ENCODE data around the gene GP1BA. TPM values are rescaled to one million over a fixed set of nuclear protein-coding genes. Genes with fewer than 3 reads are reported as not detected.

GP1BA gene
- total RNA-seq, 4 donors from 2014 or later: not detected

DNA sequence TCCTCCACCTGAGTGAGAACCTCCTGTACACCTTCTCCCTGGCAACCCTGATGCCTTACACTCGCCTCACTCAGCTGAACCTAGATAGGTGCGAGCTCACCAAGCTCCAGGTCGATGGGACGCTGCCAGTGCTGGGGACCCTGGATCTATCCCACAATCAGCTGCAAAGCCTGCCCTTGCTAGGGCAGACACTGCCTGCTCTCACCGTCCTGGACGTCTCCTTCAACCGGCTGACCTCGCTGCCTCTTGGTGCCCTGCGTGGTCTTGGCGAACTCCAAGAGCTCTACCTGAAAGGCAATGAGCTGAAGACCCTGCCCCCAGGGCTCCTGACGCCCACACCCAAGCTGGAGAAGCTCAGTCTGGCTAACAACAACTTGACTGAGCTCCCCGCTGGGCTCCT is 679 bp downstream of the GP1BA start:
- H3K27ac ChIP-seq: no peak overlapping the region
- no peaks in the 10 kb centered on the region for H3K27me3 ChIP-seq
- intact Hi-C loops (cut with DNase I; ENCODE audit: low total_unique reads) (no loop called here), in situ Hi-C loops (cut with MboI; ENCODE audit: low sequenced_read_pairs in 4 of 4) (no loop called here)
- H3K4me1 ChIP-seq: peaks cover 16 to 23% of the 10 kb centered on the region in 2 donors
- no peak for ATAC-seq
- no peak for TF ChIP-seq POLR2A (IDR thresholded peaks at IDR 0.05)
- TF ChIP-seq, protein P1, sequence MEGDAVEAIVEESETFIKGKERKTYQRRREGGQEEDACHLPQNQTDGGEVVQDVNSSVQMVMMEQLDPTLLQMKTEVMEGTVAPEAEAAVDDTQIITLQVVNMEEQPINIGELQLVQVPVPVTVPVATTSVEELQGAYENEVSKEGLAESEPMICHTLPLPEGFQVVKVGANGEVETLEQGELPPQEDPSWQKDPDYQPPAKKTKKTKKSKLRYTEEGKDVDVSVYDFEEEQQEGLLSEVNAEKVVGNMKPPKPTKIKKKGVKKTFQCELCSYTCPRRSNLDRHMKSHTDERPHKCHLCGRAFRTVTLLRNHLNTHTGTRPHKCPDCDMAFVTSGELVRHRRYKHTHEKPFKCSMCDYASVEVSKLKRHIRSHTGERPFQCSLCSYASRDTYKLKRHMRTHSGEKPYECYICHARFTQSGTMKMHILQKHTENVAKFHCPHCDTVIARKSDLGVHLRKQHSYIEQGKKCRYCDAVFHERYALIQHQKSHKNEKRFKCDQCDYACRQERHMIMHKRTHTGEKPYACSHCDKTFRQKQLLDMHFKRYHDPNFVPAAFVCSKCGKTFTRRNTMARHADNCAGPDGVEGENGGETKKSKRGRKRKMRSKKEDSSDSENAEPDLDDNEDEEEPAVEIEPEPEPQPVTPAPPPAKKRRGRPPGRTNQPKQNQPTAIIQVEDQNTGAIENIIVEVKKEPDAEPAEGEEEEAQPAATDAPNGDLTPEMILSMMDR (IDR thresholded peaks at IDR 0.05 in 4 of 5, conservative IDR thresholded peaks at IDR 0.05 in 1 of 5): no peak
- peaks cover 0 to 10% of the 10 kb centered on the region in 2 donors for H3K36me3 ChIP-seq
- no peaks in the 10 kb centered on the region for H3K9me3 ChIP-seq
- no peak overlapping the region for H3K4me3 ChIP-seq
- no peak for DNase-seq

- Histone ChIP-seq H3K9me3 (no peaks in the 10 kb centered on the region), H3K27me3 (no peaks in the 10 kb centered on the region), H3K4me3 (no peak overlapping the region), H3K27ac (peak overlapping the region in 1 of 4 donors; percentile 48), H3K36me3 (peaks cover 0 to 17% of the 10 kb centered on the region in 2 donors), H3K4me1 (peaks cover 25 to 32% of the 10 kb centered on the region in 2 donors)
- DNase-seq (no peak), ATAC-seq (no peak)
- intact Hi-C loops (cut with DNase I; ENCODE audit: low total_unique reads) (no loop called here), in situ Hi-C loops (cut with MboI; ENCODE audit: low sequenced_read_pairs in 4 of 4) (no loop called here)
- TF ChIP-seq, protein P1 (IDR thresholded peaks at IDR 0.05 in 4 of 5, conservative IDR thresholded peaks at IDR 0.05 in 1 of 5): no peak
- no peak for TF ChIP-seq POLR2A (IDR thresholded peaks at IDR 0.05)
Measured at GRCh38 chr17:4933646-4934045, 1.6 kb downstream of the GP1BA start.

- H3K4me3 ChIP-seq: no peak overlapping the region
- H3K27ac ChIP-seq: peak overlapping the region in 3 of 4 donors; percentile 14 to 48 (median 36)
- TF ChIP-seq, protein P1 (IDR thresholded peaks at IDR 0.05 in 4 of 5, conservative IDR thresholded peaks at IDR 0.05 in 1 of 5): no peak
- H3K36me3 ChIP-seq: peaks cover 0 to 17% of the 10 kb centered on the region in 2 donors
- in situ Hi-C loops (cut with MboI; ENCODE audit: low sequenced_read_pairs in 4 of 4) (no loop called here), intact Hi-C loops (cut with DNase I; ENCODE audit: low total_unique reads) (no loop called here)
- H3K27me3 ChIP-seq: no peaks in the 10 kb centered on the region
- ATAC-seq: no peak
- H3K9me3 ChIP-seq: no peaks in the 10 kb centered on the region
- H3K4me1 ChIP-seq: peaks cover 32 to 40% of the 10 kb centered on the region in 2 donors
- no peak for DNase-seq
Measured at GRCh38 chr17:4934173-4934979, 2.3 kb downstream of the GP1BA start.

GRCh38 chr17:4935650-4936049 is 3.6 kb downstream of the GP1BA start:
- TF ChIP-seq POLR2A (IDR thresholded peaks at IDR 0.05): no peak
- TF ChIP-seq, protein P1 (IDR thresholded peaks at IDR 0.05 in 4 of 5, conservative IDR thresholded peaks at IDR 0.05 in 1 of 5): no peak
- Histone ChIP-seq H3K27ac (peak overlapping the region in 2 of 4 donors; percentile 57 to 94), H3K36me3 (peaks cover 0 to 17% of the 10 kb centered on the region in 2 donors), H3K4me3 (no peak overlapping the region), H3K27me3 (no peaks in the 10 kb centered on the region), H3K4me1 (peaks cover 32 to 41% of the 10 kb centered on the region in 2 donors), H3K9me3 (no peaks in the 10 kb centered on the region)
- no peak for ATAC-seq
- intact Hi-C loops (cut with DNase I; ENCODE audit: low total_unique reads): no loop called here
- in situ Hi-C loops (cut with MboI; ENCODE audit: low sequenced_read_pairs in 4 of 4): loop anchor here in 1 of 4 donors (5.0 kb wide), 1 partner anchor 47 kb away; no protein-coding TSS in a partner anchor
- DNase-seq: no peak
